Stimulated activated naive CD8-positive, alpha-beta T cell treated with anti-CD3 and anti-CD28 coated beads, Interleukin-15, Interleukin-2, amounts not matched to agents 100 ng/mL and 50 ng/mL, for 24 hours (primary cell): ENCODE measurements around the gene DAB1.

Experiments
- H3K27ac Mint-ChIP-seq: one replicate; pipeline ENCODE4 v1.8.0; 2021; ENCODE audit warnings: mild to moderate bottlenecking, mixed read lengths
- H3K27me3 Mint-ChIP-seq: one replicate; pipeline ENCODE4 v1.8.0; 2021; ENCODE audit warnings: mixed read lengths
- H3K36me3 Mint-ChIP-seq: one replicate; pipeline ENCODE4 v1.8.0; 2021; ENCODE audit warnings: low read depth, mixed read lengths
- H3K4me1 Mint-ChIP-seq: one replicate; pipeline ENCODE4 v1.8.0; 2021; ENCODE audit warnings: low read depth, mixed read lengths
- H3K4me3 Mint-ChIP-seq: one replicate; pipeline ENCODE4 v1.8.0; 2021; ENCODE audit warnings: mild to moderate bottlenecking, mixed read lengths
- H3K9me3 Mint-ChIP-seq: one replicate; pipeline ENCODE4 v1.8.0; 2021; ENCODE audit warnings: mixed read lengths

The DAB1 gene

DNA sequence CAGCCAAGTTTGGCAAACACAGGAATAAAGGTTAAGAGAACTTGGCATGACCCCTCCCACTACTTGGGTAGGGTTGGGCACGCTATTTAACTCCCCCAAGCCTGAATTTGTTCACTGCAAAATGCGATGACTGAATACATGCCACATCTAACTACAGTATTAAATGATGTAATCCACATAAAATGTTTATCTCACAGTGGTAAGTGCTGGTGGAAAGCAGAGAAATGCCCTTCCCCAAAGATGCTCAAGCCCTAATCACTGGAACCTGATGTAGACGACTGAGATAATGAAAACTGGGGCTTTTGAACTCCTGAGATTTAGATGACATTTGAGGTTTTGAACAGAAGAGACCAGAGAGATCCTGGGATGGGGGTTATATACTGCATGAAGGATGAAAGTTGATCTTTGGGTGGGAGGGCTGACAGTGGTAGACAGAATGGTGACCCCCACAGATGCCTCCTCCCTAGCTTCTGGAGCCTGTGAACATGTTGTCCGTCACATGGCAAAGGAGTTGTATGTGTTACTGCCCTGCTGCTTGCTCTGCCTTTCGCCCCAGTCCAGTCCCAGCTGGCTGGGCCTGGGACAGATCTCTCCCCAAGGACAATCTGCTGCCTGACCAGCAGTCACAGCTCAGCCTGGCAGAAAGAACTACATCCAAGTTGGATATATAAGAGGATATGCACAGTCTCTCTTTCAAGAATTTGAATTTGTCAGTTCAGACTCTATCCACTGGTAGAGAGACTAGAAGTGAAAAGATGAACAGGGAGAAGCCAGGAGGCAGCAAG is 120.9 kb downstream of the DAB1 start:
- Mint-ChIP-seq H3K4me3 (no peak overlapping the region), H3K27ac (no peak overlapping the region)

GRCh38 chr1:57300186-57300585 is 123.7 kb downstream of the DAB1 start:
- no peaks in the 10 kb centered on the region for H3K27me3 Mint-ChIP-seq
- no peaks in the 10 kb centered on the region for H3K36me3 Mint-ChIP-seq
- no peaks in the 10 kb centered on the region for H3K9me3 Mint-ChIP-seq
- H3K4me1 Mint-ChIP-seq, result no peaks in the 10 kb centered on the region
- H3K27ac Mint-ChIP-seq, result no peak overlapping the region
- no peak overlapping the region for H3K4me3 Mint-ChIP-seq

More for the DNA sequence above, 120.9 kb downstream of the DAB1 start:
- H3K4me1 Mint-ChIP-seq, result peaks cover 10% of the 10 kb centered on the region
- peaks cover 7% of the 10 kb centered on the region for H3K9me3 Mint-ChIP-seq
- no peaks in the 10 kb centered on the region for H3K36me3 Mint-ChIP-seq
- no peaks in the 10 kb centered on the region for H3K27me3 Mint-ChIP-seq

GRCh38 chr1:57296726-57297250 is 127.1 kb downstream of the DAB1 start:
- Mint-ChIP-seq H3K4me3 (no peak overlapping the region), H3K36me3 (no peaks in the 10 kb centered on the region), H3K27ac (no peak overlapping the region), H3K4me1 (no peaks in the 10 kb centered on the region), H3K27me3 (no peaks in the 10 kb centered on the region), H3K9me3 (no peaks in the 10 kb centered on the region)

DNA sequence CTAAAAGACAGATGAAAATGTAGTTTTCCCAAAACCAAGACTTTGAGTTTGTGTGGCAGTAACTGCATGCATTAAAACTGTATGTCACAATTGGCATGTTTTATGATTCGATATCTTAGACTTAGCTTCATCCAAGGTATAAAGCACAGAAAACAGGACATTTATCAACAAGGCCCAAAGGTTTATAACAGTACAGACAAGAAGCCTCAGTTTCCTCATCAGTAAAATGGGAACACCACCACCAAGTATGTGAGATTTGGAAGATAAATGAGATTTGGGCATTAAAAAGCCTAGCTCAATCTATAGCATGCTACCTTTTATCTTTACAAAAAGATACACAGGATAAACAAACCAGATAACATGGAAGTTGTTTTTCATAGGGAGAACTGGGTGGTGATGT is 128.5 kb downstream of the DAB1 start:
- Mint-ChIP-seq H3K36me3 (no peaks in the 10 kb centered on the region), H3K27me3 (no peaks in the 10 kb centered on the region), H3K9me3 (no peaks in the 10 kb centered on the region), H3K27ac (no peak overlapping the region), H3K4me3 (no peak overlapping the region), H3K4me1 (no peaks in the 10 kb centered on the region)

DNA sequence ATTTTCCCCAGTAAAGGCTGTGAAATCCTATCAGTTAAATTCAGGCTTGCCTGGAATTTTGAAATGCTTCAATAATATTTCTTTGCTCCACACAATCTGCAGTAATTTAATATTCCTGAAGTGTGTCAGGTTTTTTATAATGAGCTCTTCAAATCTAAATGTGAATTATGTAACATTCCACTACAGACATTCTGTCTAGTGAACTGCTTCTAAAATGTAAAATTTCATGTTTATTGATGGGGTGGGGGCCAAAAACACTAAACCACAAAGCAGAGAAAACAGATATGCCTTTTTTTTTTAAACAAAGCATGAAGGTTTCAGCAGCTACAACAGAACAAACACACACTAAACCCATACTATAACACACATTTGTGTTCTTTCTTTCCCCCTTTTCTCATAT is 129.7 kb downstream of the DAB1 start:
- no peaks in the 10 kb centered on the region for H3K4me1 Mint-ChIP-seq
- no peaks in the 10 kb centered on the region for H3K9me3 Mint-ChIP-seq
- no peak overlapping the region for H3K27ac Mint-ChIP-seq
- no peak overlapping the region for H3K4me3 Mint-ChIP-seq
- H3K36me3 Mint-ChIP-seq, result no peaks in the 10 kb centered on the region
- H3K27me3 Mint-ChIP-seq, result no peaks in the 10 kb centered on the region

- no peak overlapping the region for H3K27ac Mint-ChIP-seq
- no peaks in the 10 kb centered on the region for H3K4me1 Mint-ChIP-seq
- peaks cover 4% of the 10 kb centered on the region for H3K27me3 Mint-ChIP-seq
- no peaks in the 10 kb centered on the region for H3K9me3 Mint-ChIP-seq
- H3K36me3 Mint-ChIP-seq, result no peaks in the 10 kb centered on the region
- no peak overlapping the region for H3K4me3 Mint-ChIP-seq
Observed at GRCh38 chr1:57293214-57293613, 130.6 kb downstream of the DAB1 start.

- H3K4me1 Mint-ChIP-seq, result no peaks in the 10 kb centered on the region
- no peak overlapping the region for H3K4me3 Mint-ChIP-seq
- no peak overlapping the region for H3K27ac Mint-ChIP-seq
- H3K9me3 Mint-ChIP-seq, result no peaks in the 10 kb centered on the region
- H3K36me3 Mint-ChIP-seq, result no peaks in the 10 kb centered on the region
- H3K27me3 Mint-ChIP-seq, result peaks cover 8% of the 10 kb centered on the region
Observed at GRCh38 chr1:57289781-57290180, 134.1 kb downstream of the DAB1 start.

- Mint-ChIP-seq H3K9me3 (no peaks in the 10 kb centered on the region), H3K36me3 (no peaks in the 10 kb centered on the region), H3K27me3 (peaks cover 8% of the 10 kb centered on the region), H3K4me1 (no peaks in the 10 kb centered on the region), H3K4me3 (no peak overlapping the region), H3K27ac (no peak overlapping the region)
Observed at GRCh38 chr1:57285992-57286391, 137.9 kb downstream of the DAB1 start.

GRCh38 chr1:57282411-57282810 is 141.4 kb downstream of the DAB1 start:
- H3K4me3 Mint-ChIP-seq, result no peak overlapping the region
- H3K4me1 Mint-ChIP-seq, result no peaks in the 10 kb centered on the region
- no peak overlapping the region for H3K27ac Mint-ChIP-seq
- H3K9me3 Mint-ChIP-seq, result no peaks in the 10 kb centered on the region
- no peaks in the 10 kb centered on the region for H3K36me3 Mint-ChIP-seq
- peaks cover 8% of the 10 kb centered on the region for H3K27me3 Mint-ChIP-seq

DNA sequence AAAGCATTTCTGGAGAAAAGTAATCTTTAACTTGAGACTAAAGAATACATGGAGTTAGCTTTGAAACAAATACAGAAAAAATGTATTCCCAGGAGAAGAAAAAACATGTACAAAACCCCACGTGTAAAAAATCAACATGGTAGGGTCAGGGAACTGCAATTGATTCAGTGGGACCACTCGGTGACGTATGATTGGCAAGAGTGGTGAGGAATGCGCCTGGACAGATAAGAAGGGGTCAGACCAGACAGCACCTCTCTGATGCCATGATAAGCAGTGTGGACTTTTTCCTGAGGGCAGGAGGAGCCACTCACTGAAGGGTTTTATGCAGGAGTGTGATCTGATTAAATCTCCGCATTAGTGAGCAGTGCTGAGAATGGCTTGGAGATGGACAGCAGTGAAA is 142.5 kb downstream of the DAB1 start:
- Mint-ChIP-seq H3K36me3 (no peaks in the 10 kb centered on the region), H3K9me3 (no peaks in the 10 kb centered on the region), H3K4me3 (no peak overlapping the region), H3K4me1 (no peaks in the 10 kb centered on the region), H3K27ac (no peak overlapping the region), H3K27me3 (peaks cover 8% of the 10 kb centered on the region)

DNA sequence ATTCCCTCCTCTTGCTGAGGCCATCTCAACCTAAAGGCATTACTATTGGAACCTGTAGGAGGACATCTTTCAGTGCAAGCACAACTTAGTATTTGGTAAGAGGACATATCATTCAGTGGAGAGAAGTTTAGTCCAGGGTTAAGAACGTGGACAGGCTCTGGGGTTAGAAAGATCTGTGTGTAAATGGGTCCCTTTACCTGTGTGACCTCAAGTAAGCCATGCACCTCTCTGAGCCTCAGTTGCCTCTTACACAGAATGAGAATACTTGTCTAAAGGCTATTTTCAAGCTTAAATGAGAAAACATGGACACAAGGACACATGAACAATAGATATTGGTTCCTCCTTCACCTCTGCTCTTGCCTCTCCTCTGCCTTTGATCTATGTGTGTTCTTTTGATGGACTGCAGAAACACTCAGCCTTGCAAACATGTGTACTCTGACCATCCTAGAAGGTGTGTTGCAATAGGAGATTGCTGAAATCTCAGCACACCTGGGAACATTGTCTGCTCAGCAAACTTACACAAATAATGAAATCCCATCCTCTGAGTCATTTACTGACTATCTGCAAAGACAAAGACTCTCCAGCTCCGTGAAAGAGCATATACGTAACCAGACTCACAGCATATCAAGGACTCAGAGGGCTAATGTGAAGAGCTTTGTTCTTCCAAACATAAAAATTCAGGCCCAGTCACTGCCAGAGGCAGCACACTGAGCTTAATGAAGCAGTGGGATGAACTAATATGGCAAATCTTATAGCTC is 143.8 kb downstream of the DAB1 start:
- Mint-ChIP-seq H3K27ac (no peak overlapping the region), H3K9me3 (no peaks in the 10 kb centered on the region), H3K27me3 (peaks cover 5% of the 10 kb centered on the region), H3K36me3 (no peaks in the 10 kb centered on the region), H3K4me3 (no peak overlapping the region), H3K4me1 (no peaks in the 10 kb centered on the region)

DNA sequence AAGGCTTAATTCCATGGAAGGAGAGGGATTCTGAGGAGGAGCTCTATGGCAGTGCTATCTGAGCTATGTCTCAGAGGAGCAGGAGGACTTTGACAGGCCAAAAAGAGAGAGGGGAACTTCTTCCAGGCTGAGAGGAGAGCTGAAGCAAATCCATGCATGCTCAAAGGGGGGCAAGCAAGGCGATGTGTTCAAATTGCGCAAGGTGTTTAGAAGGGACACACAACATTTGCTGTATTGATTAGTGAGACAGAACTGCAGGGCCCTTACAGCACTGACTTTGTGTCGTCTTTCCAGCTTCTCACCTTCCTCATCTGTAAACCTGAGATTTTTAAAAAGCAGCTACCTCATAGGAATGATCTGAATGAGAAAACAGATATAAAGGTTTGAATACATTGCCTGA is 145.3 kb downstream of the DAB1 start:
- H3K36me3 Mint-ChIP-seq, result no peaks in the 10 kb centered on the region
- no peaks in the 10 kb centered on the region for H3K4me1 Mint-ChIP-seq
- H3K27ac Mint-ChIP-seq, result no peak overlapping the region
- no peak overlapping the region for H3K4me3 Mint-ChIP-seq
- H3K27me3 Mint-ChIP-seq, result peaks cover 5% of the 10 kb centered on the region
- H3K9me3 Mint-ChIP-seq, result no peaks in the 10 kb centered on the region

GRCh38 chr1:57277681-57278080 is 146.2 kb downstream of the DAB1 start:
- H3K27ac Mint-ChIP-seq, result no peak overlapping the region
- no peaks in the 10 kb centered on the region for H3K4me1 Mint-ChIP-seq
- no peaks in the 10 kb centered on the region for H3K9me3 Mint-ChIP-seq
- no peaks in the 10 kb centered on the region for H3K36me3 Mint-ChIP-seq
- H3K4me3 Mint-ChIP-seq, result no peak overlapping the region
- H3K27me3 Mint-ChIP-seq, result peaks cover 5% of the 10 kb centered on the region

GRCh38 chr1:57276918-57277317 is 146.9 kb downstream of the DAB1 start:
- no peaks in the 10 kb centered on the region for H3K9me3 Mint-ChIP-seq
- peaks cover 5% of the 10 kb centered on the region for H3K27me3 Mint-ChIP-seq
- no peak overlapping the region for H3K27ac Mint-ChIP-seq
- H3K36me3 Mint-ChIP-seq, result no peaks in the 10 kb centered on the region
- H3K4me3 Mint-ChIP-seq, result no peak overlapping the region
- H3K4me1 Mint-ChIP-seq, result no peaks in the 10 kb centered on the region

DNA sequence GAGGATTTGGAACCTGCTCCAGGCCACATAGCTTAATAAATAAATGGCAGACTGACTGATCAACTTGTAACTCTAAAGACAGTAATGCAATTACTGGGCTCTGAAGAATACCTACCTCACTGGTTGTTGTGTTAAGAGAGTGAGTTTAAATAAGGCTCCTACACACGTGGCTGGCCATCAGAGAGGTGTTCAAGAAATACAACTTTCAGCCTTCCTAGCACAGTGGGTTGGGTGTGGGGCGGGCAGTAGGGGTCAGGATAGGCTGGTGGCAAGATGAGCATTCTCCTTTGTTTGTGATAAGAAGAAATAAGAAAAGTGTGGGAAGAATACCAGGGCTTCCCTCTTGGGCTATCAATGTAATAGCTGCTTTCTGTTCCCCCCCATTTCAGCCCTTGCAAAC is 151.3 kb downstream of the DAB1 start:
- H3K36me3 Mint-ChIP-seq, result no peaks in the 10 kb centered on the region
- H3K9me3 Mint-ChIP-seq, result no peaks in the 10 kb centered on the region
- peaks cover 4% of the 10 kb centered on the region for H3K27me3 Mint-ChIP-seq
- H3K4me1 Mint-ChIP-seq, result no peaks in the 10 kb centered on the region
- no peak overlapping the region for H3K27ac Mint-ChIP-seq
- no peak overlapping the region for H3K4me3 Mint-ChIP-seq
